AG04450 (cell line): ENCODE data around the gene SLC39A2. TPM values are rescaled to one million over a fixed set of nuclear protein-coding genes. Genes with fewer than 3 reads are reported as not detected.

ENCODE experiments used
- CTCF ChIA-PET: fragments of 300-600, 350-600 bp; formaldehyde crosslinking; extraction: SDS; loops from one replicate; lab custom pipeline; 2022; ENCODE audit warnings: antibody characterized with exemption, inconsistent platforms; lab: Charles Lee
- POLR2A ChIA-PET: fragments of 350-600 bp; formaldehyde crosslinking; extraction: SDS; loops from one replicate; lab custom pipeline; 2021; ENCODE audit warnings: antibody characterized with exemption, inconsistent platforms; lab: Yijun Ruan, JAX
- DNase-seq: peaks from one replicate; pipeline ENCODE4 v3.0.0-alpha.2; 2011; ENCODE audit warnings: low read depth, low spot score
- H3K27ac ChIP-seq: one replicate; pipeline ENCODE4 v1.5.1; 2012; ENCODE audit warnings: low read depth, low read length, control low read depth
- H3K27me3 ChIP-seq: one replicate; pipeline ENCODE4 v1.6.0; 2012; ENCODE audit warnings: low read length; ENCODE audit not compliant: control insufficient read depth, insufficient read depth
- H3K4me3 ChIP-seq: 2 replicates; pipeline ENCODE4 v1.5.1; 2011; ENCODE audit warnings: mild to moderate bottlenecking, low read depth, low read length, control low read depth
- H3K9me3 ChIP-seq: 2 replicates; pipeline ENCODE4 v1.5.1; 2012; ENCODE audit warnings: low read length; ENCODE audit not compliant: control insufficient read depth, insufficient read depth
- CTCF ChIP-seq: IDR thresholded peaks from 2 replicates; pipeline ENCODE4 v1.5.1; 2011; ENCODE audit warnings: low read depth, low read length, control low read depth, inconsistent platforms
- polyA plus RNA-seq: library from polyadenylated mRNA; depleted of rRNA; stranded (reverse); fragments of >200 nt; gene quantifications from 2 replicates; pipeline ENCODE4 v1.2.3, GENCODE V29; 2011

SLC39A2 gene
- polyA plus RNA-seq, 1 experiment: 0.06 TPM

DNA sequence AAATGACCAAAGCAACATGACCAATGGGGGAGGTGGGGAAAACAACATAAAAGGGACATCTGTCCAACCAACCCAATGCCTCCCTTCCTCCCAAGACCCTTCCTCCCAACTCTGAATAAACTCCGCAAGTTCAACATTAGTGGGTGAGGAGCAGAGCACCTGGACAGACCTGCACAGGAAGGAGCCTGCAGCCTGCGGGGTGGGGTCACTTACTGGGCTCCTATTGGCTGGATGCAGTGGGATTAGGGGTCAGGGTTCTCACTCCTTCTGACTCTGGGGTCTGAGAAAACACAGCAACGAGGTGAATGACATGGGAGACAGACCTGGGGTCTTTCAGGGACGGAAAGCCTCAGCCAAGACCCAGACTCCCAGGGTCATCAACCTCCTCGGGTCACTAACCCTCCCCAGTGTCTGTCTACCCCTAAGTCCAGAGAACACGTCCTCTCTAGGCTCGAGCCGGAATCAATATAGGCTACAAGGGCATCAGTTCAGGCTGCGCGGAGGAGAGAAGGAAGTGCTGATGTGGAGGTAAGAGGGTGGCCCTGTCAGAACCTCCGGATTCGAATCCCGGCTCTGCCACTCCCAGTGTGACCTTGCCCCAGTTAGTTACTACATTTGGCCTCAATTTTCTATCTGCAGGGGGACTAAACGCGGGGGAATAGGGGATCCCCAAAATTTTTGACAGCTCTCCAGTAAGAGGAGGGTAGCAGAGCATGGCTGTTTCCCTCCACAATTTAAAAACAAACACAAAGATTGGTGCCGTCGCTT is 24.9 kb downstream of the SLC39A2 start:
- ChIA-PET POLR2A (no interaction called here), CTCF (interaction anchor here (1.1 to 13.3 kb wide), 3 partner anchors 9 to 83 kb away, joined by 3 to 310 read pairs (median 11); no protein-coding TSS in a partner anchor)
- no peak for DNase-seq
- Histone ChIP-seq H3K9me3 (no peaks in the 10 kb centered on the region; the same call in 1 of the 2 replicates), H3K27me3 (peaks cover 76% of the 10 kb centered on the region), H3K4me3 (peak overlapping the region; percentile 50; the same call in 1 of the 2 replicates), H3K27ac (no peak overlapping the region)
- TF ChIP-seq CTCF: no peak

GRCh38 chr14:21024585-21025370 is 25.7 kb downstream of the SLC39A2 start, which contains the start of gene NDRG2:
NDRG2 (minus strand) TSS chr14:21025061; CDS start chr14:21023315, 1,746 bp downstream.
- Histone ChIP-seq H3K9me3 (no peaks in the 10 kb centered on the region; the same call in 1 of the 2 replicates), H3K27me3 (peaks cover 75% of the 10 kb centered on the region), H3K4me3 (peak within 1 kb of the TSS; percentile 50), H3K27ac (no peak within 1 kb of the TSS)
- TF ChIP-seq CTCF: no peak
- DNase-seq: no peak
- ChIA-PET POLR2A (no interaction called here), CTCF (interaction anchor here (2.7 kb wide), 1 partner anchor 10 kb away, joined by 11 read pairs; no protein-coding TSS in a partner anchor)

DNA sequence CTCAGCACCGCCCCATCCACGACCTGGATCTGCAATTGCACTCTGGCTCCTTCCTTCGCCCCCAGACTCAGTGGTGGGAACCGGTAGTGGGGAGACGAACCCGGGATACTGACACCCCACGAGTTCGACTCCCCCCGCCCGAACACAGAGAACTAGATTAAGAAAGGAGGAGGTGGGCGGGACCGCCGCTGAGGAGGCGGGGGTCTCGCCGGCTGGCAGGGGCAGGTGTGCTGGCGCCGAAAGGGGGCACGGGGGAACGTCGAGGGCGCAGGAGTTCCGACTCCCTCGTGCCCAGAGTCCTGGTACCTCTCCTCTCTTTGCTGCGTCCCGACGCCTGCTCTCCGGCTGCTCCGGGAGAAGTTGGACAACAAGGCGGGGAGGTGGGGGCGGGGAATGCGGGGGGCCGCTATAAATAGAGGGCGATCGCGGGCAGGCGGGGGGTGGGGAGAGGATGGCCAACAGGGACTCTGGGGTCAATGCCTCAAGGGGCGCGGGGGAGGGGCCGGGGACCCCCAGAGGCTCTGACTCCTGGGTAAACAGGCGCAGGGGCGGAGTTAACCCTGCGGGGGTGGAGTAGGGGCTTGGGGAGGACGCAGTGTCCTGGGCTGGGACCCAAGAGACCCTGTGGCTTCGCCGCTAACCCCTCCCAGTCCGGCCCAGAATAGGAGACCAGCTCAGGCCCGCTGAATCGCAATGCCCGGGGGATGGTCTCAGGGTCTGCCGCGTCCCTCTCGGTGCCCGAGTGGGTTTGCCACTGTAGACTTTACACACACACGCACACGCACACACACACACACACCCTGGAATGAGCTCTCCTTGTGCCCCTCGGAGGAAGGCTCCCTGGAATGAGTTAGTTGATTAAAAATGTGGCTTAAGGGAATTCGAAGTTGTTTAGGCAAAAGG is 26.5 kb downstream of the SLC39A2 start:
- CTCF ChIA-PET: interaction anchor here (1.1 to 1.6 kb wide), 4 partner anchors 11 to 55 kb away, joined by 4 to 7 read pairs (median 6); no protein-coding TSS in a partner anchor
- peak overlapping the region; percentile 44 for H3K4me3 ChIP-seq
- no peaks in the 10 kb centered on the region; the same call in 1 of the 2 replicates for H3K9me3 ChIP-seq
- no peak for TF ChIP-seq CTCF
- POLR2A ChIA-PET: interaction anchor here (0.6 kb wide), 1 partner anchor 51 kb away, joined by 4 read pairs; no protein-coding TSS in a partner anchor
- no peak overlapping the region for H3K27ac ChIP-seq
- peaks cover 72% of the 10 kb centered on the region for H3K27me3 ChIP-seq
- no peak for DNase-seq

DNA sequence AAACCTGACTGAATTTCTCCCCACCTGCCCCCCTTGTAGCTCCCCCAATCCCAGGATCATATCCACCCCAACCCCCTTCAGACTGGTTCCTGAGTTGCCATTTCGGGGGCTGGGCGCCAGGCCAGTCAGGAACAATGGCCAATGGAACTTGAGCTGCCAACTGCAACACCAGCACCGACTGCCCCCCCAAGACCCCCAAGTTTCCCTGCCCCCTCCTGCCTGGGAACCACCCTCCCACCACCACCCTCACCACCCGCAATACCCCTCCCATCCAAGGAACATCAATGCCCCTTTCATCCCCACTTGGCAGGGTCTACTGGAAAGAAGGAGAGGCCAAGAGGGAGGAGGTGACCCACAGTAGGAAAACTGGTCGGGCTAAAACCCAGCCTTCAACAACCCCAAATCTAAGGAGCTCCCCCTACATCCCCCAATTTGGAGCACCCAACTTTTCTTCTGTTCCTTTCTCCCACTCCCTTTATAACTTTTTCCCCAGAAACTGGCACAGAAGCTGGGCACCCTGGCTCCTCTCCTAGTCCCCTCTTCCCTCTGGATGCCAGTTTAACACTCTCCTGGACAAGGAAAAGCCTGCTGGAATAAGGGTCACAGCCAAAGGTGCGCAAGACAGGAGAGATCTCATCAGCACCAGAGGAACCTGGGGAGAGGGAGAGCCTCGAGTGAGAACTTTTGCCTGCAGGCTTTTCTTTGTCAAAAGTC is 27.3 kb downstream of the SLC39A2 start:
- Histone ChIP-seq H3K27ac (no peak overlapping the region), H3K9me3 (no peaks in the 10 kb centered on the region; the same call in 1 of the 2 replicates), H3K4me3 (no peak overlapping the region), H3K27me3 (peaks cover 69% of the 10 kb centered on the region)
- ChIA-PET CTCF (interaction anchor here (1.1 to 1.6 kb wide), 4 partner anchors 12 to 55 kb away, joined by 4 to 7 read pairs (median 6); no protein-coding TSS in a partner anchor), POLR2A (interaction anchor here (0.6 kb wide), 1 partner anchor 52 kb away, joined by 4 read pairs; no protein-coding TSS in a partner anchor)
- TF ChIP-seq CTCF: no peak
- no peak for DNase-seq
